OCI-LY1 (cell line): ENCODE measurements around the gene ALDH3B1.

ENCODE experiments used
- H2AFZ ChIP-seq: fragments of 200-600 bp; sonication (generic), shearing (Covaris generic); 2 replicates; pipeline ENCODE4 v1.6.0; 2014; ENCODE audit warnings: antibody characterized with exemption, mild to moderate bottlenecking, low read length
- H3F3A ChIP-seq: fragments of 200-600 bp; sonication (generic), shearing (Covaris generic); 2 replicates; pipeline ENCODE4 v1.6.0; 2014; ENCODE audit warnings: mild to moderate bottlenecking, antibody characterized with exemption, low read length, moderate library complexity; ENCODE audit not compliant: insufficient read depth
- H3K27ac ChIP-seq: fragments of 200-600 bp; sonication (generic); 2 replicates; pipeline ENCODE4 v1.5.1; 2014; ENCODE audit warnings: low read length, mixed run types, mild to moderate bottlenecking, low read depth; ENCODE audit not compliant: poor library complexity, severe bottlenecking
- H3K27me3 ChIP-seq: fragments of 200-600 bp; sonication (generic); 2 replicates; pipeline ENCODE4 v1.6.0; 2014; ENCODE audit warnings: antibody characterized with exemption, mild to moderate bottlenecking, low read length, moderate library complexity; ENCODE audit not compliant: insufficient read depth
- H3K36me3 ChIP-seq: fragments of 200-600 bp; sonication (generic); 2 replicates; pipeline ENCODE4 v1.6.1; 2014; ENCODE audit warnings: mild to moderate bottlenecking, antibody characterized with exemption, low read length, moderate library complexity, mixed read lengths; ENCODE audit not compliant: insufficient read depth
- H3K4me1 ChIP-seq: fragments of 200-600 bp; sonication (generic); 2 replicates; pipeline ENCODE4 v1.5.1; 2014; ENCODE audit warnings: mild to moderate bottlenecking, low read length, moderate library complexity; ENCODE audit not compliant: insufficient read depth, severe bottlenecking
- H3K4me2 ChIP-seq: fragments of 200-600 bp; sonication (generic), shearing (Covaris generic); 2 replicates; pipeline ENCODE4 v1.6.1; 2014; ENCODE audit warnings: low read length
- H3K4me3 ChIP-seq: fragments of 200-600 bp; sonication (generic); 2 replicates; pipeline ENCODE4 v1.5.1; 2014; ENCODE audit warnings: low read length, low read depth, mild to moderate bottlenecking, mixed read lengths; ENCODE audit not compliant: poor library complexity, severe bottlenecking
- H3K79me2 ChIP-seq: fragments of 200-600 bp; shearing (Covaris generic); 2 replicates; pipeline ENCODE4 v1.6.1; 2016; ENCODE audit warnings: mixed run types, low read length, mixed read lengths; ENCODE audit not compliant: insufficient read depth
- H3K9ac ChIP-seq: fragments of 200-600 bp; sonication (generic), shearing (Covaris generic); 2 replicates; pipeline ENCODE4 v1.6.1; 2014; ENCODE audit warnings: mild to moderate bottlenecking, low read length, mixed read lengths
- H3K9me2 ChIP-seq: fragments of 200-600 bp; sonication (generic), shearing (Covaris generic); 2 replicates; pipeline ENCODE4 v1.6.1; 2014; ENCODE audit warnings: low read depth, mild to moderate bottlenecking, low read length, mixed read lengths
- H3K9me3 ChIP-seq: fragments of 200-600 bp; shearing (Covaris generic); 2 replicates; pipeline ENCODE4 v1.6.1; 2014; ENCODE audit warnings: low read length, mixed read lengths
- H4K20me1 ChIP-seq: fragments of 200-600 bp; sonication (generic), shearing (Covaris generic); 2 replicates; pipeline ENCODE4 v1.6.0; 2016; ENCODE audit warnings: mild to moderate bottlenecking, low read length; ENCODE audit not compliant: insufficient read depth
- EZH2 ChIP-seq: fragments of 200-600 bp; sonication (generic), shearing (Covaris generic); IDR thresholded peaks from 2 replicates; pipeline ENCODE4 v1.8.0; 2017; ENCODE audit warnings: borderline replicate concordance, mixed run types, mild to moderate bottlenecking, antibody characterized with exemption, low read length, moderate library complexity, mixed read lengths
- TF ChIP-seq, protein P1 (sequence below): fragments of 200-600 bp; sonication (generic), shearing (Covaris generic); IDR thresholded peaks from 2 replicates; pipeline ENCODE4 v1.5.1; 2017; ENCODE audit warnings: mild to moderate bottlenecking, antibody characterized with exemption, low read length, moderate library complexity, mixed read lengths

ALDH3B1 gene

DNA sequence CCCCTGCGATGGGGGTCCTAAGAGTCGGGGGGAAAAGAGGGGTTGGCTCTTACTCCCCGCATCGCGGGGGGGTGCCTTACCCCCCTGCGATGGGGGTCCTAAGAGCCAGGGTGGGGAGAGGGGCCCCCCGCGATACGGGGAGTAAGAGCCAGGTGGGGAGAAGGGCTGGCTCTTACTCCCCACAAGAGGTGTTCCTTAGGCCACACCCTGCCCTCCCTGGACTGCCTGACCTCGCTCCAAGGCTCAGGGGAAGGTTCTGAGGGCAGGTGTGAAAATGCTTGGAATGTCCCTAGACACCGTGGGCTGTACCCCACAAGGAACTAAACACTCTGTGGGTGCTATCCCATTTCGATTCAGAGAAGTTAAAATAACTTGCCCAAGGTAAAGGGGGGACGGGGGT lies 14.1 kb upstream of the ALDH3B1 start:
- no peaks in the 10 kb centered on the region for H3K79me2 ChIP-seq
- TF ChIP-seq, protein P1, sequence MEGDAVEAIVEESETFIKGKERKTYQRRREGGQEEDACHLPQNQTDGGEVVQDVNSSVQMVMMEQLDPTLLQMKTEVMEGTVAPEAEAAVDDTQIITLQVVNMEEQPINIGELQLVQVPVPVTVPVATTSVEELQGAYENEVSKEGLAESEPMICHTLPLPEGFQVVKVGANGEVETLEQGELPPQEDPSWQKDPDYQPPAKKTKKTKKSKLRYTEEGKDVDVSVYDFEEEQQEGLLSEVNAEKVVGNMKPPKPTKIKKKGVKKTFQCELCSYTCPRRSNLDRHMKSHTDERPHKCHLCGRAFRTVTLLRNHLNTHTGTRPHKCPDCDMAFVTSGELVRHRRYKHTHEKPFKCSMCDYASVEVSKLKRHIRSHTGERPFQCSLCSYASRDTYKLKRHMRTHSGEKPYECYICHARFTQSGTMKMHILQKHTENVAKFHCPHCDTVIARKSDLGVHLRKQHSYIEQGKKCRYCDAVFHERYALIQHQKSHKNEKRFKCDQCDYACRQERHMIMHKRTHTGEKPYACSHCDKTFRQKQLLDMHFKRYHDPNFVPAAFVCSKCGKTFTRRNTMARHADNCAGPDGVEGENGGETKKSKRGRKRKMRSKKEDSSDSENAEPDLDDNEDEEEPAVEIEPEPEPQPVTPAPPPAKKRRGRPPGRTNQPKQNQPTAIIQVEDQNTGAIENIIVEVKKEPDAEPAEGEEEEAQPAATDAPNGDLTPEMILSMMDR: no peak
- TF ChIP-seq EZH2: no peak
- no peaks in the 10 kb centered on the region for H3K27me3 ChIP-seq
- H3K27ac ChIP-seq: no peak overlapping the region
- H2AFZ ChIP-seq: no peak overlapping the region
- no peaks in the 10 kb centered on the region for H4K20me1 ChIP-seq
- no peaks in the 10 kb centered on the region for H3K9me2 ChIP-seq
- no peaks in the 10 kb centered on the region for H3K9me3 ChIP-seq
- no peak overlapping the region for H3K4me3 ChIP-seq
- H3K36me3 ChIP-seq: peaks cover 9% of the 10 kb centered on the region; the same call in 1 of the 2 replicates
- no peak overlapping the region for H3K9ac ChIP-seq
- no peaks in the 10 kb centered on the region; the same call in 1 of the 2 replicates for H3F3A ChIP-seq
- no peak overlapping the region for H3K4me2 ChIP-seq
- H3K4me1 ChIP-seq: peaks cover 17% of the 10 kb centered on the region

DNA sequence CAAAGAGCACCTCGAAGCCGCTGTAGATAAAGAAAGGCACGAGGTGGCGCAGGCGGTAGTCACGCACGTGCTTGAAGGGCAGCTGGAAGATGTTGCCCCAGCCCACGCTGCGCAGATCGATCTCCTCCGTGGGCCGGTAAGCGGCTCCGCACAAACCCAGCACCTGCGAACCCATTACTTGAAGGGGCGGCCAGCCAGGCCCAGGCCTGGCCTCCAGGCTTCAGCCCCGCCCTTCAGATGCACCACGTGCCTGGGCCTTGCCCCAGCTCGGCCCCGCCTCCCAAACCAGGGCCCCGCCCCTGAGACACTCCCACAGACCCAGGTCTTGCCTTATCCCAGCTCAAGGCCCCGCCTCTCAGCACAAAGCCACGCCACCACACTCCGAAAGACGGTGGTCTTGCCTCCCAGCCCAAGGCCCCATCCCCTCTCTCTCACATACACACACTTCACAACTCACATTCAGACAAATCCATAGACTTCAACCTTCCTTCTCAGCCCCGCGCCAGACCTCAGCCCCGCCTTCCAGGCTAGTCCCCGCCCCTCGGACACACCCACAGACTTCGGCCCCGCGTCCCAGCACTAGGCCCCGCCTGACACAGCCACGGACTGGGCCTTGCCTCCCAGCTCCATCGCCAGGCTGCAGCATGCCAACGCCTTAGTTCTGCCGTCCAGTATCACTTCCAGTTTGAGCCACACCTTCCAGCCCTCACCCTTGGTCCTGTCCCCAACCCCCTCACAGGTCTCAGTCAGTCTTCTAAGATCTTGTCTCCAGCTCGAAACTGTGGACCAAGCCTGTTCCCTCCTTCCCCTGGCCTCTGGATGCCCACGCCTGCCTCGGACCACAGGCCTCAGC lies 13.3 kb upstream of the ALDH3B1 start:
- H4K20me1 ChIP-seq: no peaks in the 10 kb centered on the region
- H3K27ac ChIP-seq: no peak overlapping the region
- H3K9ac ChIP-seq: no peak overlapping the region
- no peaks in the 10 kb centered on the region for H3K9me3 ChIP-seq
- no peaks in the 10 kb centered on the region; the same call in 1 of the 2 replicates for H3F3A ChIP-seq
- H3K79me2 ChIP-seq: no peaks in the 10 kb centered on the region
- H3K4me1 ChIP-seq: peaks cover 19% of the 10 kb centered on the region
- H3K27me3 ChIP-seq: no peaks in the 10 kb centered on the region
- peak overlapping the region; percentile 41 for H3K4me3 ChIP-seq
- no peaks in the 10 kb centered on the region for H3K9me2 ChIP-seq
- H2AFZ ChIP-seq: no peak overlapping the region
- peak overlapping the region; percentile 46 for H3K4me2 ChIP-seq
- H3K36me3 ChIP-seq: peaks cover 9% of the 10 kb centered on the region; the same call in 1 of the 2 replicates
- no peak for TF ChIP-seq EZH2
- TF ChIP-seq, protein P1: no peak

DNA sequence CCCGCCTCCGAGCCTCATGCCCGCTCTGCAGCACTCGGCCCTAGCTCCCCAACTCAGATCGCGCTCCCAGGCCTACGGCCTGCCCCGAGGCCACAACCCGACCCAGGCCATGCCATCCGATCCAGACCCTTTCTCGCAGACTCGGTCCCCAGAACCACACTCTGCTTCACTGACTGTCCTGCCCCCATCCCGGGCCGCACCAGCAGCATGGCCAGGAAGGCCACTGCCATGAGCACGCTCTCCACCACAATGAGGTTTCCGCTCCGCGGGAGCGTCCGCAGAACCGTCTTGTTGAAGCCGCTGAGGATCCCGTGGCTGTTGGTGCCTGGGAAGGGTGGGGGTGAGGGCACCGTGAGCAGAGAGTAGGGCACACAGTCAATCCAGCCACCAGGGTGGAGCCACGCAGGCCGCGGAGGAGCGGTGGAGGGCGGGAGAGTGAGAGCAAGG lies 12.6 kb upstream of the ALDH3B1 start:
- H3K27ac ChIP-seq: peak overlapping the region; percentile 47
- no peak overlapping the region for H2AFZ ChIP-seq
- no peaks in the 10 kb centered on the region for H4K20me1 ChIP-seq
- H3F3A ChIP-seq: peaks cover 5% of the 10 kb centered on the region
- no peaks in the 10 kb centered on the region for H3K9me2 ChIP-seq
- H3K79me2 ChIP-seq: no peaks in the 10 kb centered on the region
- no peaks in the 10 kb centered on the region for H3K27me3 ChIP-seq
- no peak overlapping the region for H3K4me3 ChIP-seq
- peaks cover 9% of the 10 kb centered on the region; the same call in 1 of the 2 replicates for H3K36me3 ChIP-seq
- TF ChIP-seq, protein P1: no peak
- H3K9ac ChIP-seq: no peak overlapping the region
- H3K4me2 ChIP-seq: no peak overlapping the region
- no peaks in the 10 kb centered on the region for H3K9me3 ChIP-seq
- peaks cover 26% of the 10 kb centered on the region for H3K4me1 ChIP-seq
